SH-SY5Y (cell line): ENCODE data around the gene PPP2R2B.
A peak's percentile ranks its signal among the peaks of the same experiment; 100 is the strongest.

Experiments used
- GATA2 ChIP-seq: IDR thresholded peaks from 2 replicates; pipeline ENCODE4 v1.6.1; 2011; ENCODE audit warnings: mild to moderate bottlenecking, low read depth, low read length
- GATA3 ChIP-seq: IDR thresholded peaks from 2 replicates; pipeline ENCODE4 v1.6.1; 2011; ENCODE audit warnings: low read depth, mild to moderate bottlenecking, low read length, moderate library complexity

Gene PPP2R2B

GRCh38 chr5:146744068-146744745 lies 134.3 kb downstream of the PPP2R2B start:
- TF ChIP-seq GATA2 (no peak), GATA3 (no peak)

GRCh38 chr5:146734936-146735577 lies 143.5 kb downstream of the PPP2R2B start:
- TF ChIP-seq GATA3 (no peak), GATA2 (no peak)

GRCh38 chr5:146732962-146733361 lies 145.6 kb downstream of the PPP2R2B start:
- TF ChIP-seq GATA2 (no peak), GATA3 (no peak)

- TF ChIP-seq GATA2 (no peak), GATA3 (no peak)
Observed at GRCh38 chr5:146731909-146732659, 146.5 kb downstream of the PPP2R2B start.

- TF ChIP-seq GATA3 = no peak
- TF ChIP-seq GATA2 = no peak
Observed at GRCh38 chr5:146726891-146727290, 151.7 kb downstream of the PPP2R2B start.

GRCh38 chr5:146726020-146726419 lies 152.5 kb downstream of the PPP2R2B start:
- no peak for TF ChIP-seq GATA2
- no peak for TF ChIP-seq GATA3

GRCh38 chr5:146725025-146725424 lies 153.5 kb downstream of the PPP2R2B start:
- no peak for TF ChIP-seq GATA3
- no peak for TF ChIP-seq GATA2

- no peak for TF ChIP-seq GATA3
- no peak for TF ChIP-seq GATA2
Observed at GRCh38 chr5:146722361-146722779, 156.2 kb downstream of the PPP2R2B start.

- peak; percentile 66 for TF ChIP-seq GATA3
- no peak; the same call in none of the 2 replicates for TF ChIP-seq GATA2
Observed at GRCh38 chr5:146721073-146721815, 157.3 kb downstream of the PPP2R2B start.

GRCh38 chr5:146720107-146720506 lies 158.4 kb downstream of the PPP2R2B start:
- TF ChIP-seq GATA3 (no peak), GATA2 (no peak)

- no peak for TF ChIP-seq GATA2
Observed at GRCh38 chr5:146719179-146719578, 159.4 kb downstream of the PPP2R2B start.

GRCh38 chr5:146718609-146719008 lies 159.9 kb downstream of the PPP2R2B start:
- TF ChIP-seq GATA2 (no peak), GATA3 (no peak)

- TF ChIP-seq GATA2 (no peak), GATA3 (no peak)
Observed at GRCh38 chr5:146717951-146718350, 160.6 kb downstream of the PPP2R2B start.

GRCh38 chr5:146716636-146717035 lies 161.9 kb downstream of the PPP2R2B start:
- no peak for TF ChIP-seq GATA2
- TF ChIP-seq GATA3 = no peak

- TF ChIP-seq GATA3 = no peak
- no peak for TF ChIP-seq GATA2
Observed at GRCh38 chr5:146710348-146710747, 168.2 kb downstream of the PPP2R2B start.
